Activated CD8-positive, alpha-beta memory T cell treated with anti-CD3 and anti-CD28 coated beads for 4 hours (primary cell): ENCODE measurements around the gene ZWILCH.

Source experiments
- DNase-seq, 2 donors: peaks; one replicate each; pipeline ENCODE4 v3.0.0-alpha.2; 2020; ENCODE audit warnings: low read depth in 2 of 2

ZWILCH gene

DNA sequence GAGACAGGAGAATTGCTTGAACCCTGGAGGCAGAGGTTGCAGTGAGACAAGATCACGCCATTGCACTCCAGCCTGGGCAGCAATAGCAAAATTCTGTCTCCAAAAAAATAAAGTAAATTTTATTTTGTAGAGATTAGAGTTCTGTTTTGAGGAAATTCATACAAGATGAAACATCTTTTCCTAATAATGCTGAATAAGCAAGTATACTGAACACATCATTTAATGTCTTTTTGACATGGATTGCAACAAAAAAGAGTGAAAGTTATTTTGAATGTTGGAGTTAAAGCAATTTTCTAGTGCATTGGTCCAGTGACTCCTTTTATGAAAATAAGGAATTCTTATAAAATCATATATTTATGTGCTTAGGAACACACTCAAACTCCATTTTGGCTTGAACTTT is 40.1 kb downstream of the ZWILCH start:
- no peak for DNase-seq

DNA sequence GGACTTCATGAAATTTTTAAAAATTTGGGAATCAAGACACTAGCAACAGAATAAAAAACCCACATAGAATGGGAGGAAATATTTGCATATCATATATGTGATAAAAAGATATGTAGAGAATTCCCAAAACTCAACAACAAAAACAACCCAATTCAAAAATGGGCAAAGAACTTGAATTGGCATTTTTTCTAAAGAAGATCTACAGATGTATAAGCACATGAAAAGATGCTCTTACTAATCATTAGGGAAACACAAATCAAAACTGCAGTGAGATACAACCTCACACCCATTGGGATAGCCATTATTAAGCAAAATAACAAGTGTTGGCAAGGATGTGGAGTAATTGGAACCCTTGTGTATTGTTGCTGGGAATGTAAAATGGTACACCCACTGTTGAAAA is 50.6 kb downstream of the ZWILCH start:
- DNase-seq: no peak

DNA sequence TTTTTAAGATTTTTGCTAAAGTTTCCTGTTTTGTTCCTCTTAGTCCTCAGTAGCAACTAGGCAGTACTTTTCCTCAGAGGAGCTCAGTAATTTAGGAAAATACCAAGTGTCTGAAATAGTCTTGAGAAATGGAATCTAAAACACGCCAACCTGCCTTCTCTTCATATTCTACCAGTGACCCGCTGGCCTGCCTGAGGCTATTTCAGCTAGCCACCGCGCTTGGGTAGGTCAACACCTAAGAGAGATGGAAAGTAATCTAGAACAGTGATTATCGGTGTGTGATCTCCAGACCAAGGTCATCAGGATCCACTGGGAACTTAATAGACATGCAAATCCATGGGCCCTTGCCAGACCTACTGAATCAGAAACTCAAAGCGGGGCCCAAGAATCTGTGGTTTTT is 53.1 kb downstream of the ZWILCH start:
- no peak for DNase-seq

DNA sequence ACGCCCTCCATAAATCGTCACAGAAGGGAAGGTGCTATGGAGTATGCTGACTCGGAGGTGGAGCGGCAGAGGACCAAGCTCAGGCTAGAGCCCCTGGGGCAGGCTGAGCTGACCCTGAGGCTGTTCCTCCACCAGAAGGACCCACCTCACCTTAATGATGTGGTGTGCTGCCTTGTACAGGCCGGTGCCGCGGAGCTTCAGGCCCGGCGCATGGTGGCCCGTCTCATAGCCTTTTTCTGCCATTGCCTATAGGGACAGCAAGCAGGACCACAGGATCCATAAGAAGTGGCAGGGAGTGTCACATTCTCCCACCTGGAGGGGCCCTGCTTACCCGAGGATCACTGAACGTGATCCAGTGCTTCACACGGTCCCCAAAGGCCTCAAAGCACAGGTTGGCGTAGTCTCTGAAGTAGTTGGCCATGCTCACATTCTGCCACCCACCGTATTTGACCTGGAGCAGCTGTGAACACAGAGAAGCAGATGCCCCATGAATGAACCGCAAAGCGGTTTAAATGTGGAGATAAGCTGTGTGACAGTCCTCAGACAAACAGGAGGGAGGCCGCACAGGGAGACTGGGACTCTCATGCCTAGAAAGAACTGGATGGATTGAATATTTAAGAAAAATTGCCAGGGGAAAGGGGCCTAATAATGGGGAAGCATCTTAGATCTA is 55.9 kb downstream of the ZWILCH start:
- DNase-seq: no peak

DNA sequence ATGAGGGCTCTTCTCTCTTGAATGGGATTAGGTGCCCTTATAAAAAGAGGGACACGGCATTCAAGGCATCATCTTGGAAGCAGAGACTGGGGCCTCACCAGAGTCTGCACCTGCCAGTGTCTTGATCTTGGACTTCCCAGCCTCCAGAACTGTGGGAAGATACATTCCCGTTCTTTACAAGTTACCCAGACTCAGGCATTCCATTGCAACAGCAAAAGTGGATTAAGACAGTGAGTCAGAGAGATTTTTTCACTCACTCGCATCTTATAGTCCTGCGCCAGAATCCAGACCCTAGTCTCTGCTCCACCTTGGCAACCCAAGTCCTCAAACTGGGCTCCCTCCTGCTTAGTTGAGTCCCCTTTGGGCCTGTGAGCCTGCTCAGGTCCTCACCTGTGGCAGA is 58.0 kb downstream of the ZWILCH start:
- DNase-seq: no peak

DNA sequence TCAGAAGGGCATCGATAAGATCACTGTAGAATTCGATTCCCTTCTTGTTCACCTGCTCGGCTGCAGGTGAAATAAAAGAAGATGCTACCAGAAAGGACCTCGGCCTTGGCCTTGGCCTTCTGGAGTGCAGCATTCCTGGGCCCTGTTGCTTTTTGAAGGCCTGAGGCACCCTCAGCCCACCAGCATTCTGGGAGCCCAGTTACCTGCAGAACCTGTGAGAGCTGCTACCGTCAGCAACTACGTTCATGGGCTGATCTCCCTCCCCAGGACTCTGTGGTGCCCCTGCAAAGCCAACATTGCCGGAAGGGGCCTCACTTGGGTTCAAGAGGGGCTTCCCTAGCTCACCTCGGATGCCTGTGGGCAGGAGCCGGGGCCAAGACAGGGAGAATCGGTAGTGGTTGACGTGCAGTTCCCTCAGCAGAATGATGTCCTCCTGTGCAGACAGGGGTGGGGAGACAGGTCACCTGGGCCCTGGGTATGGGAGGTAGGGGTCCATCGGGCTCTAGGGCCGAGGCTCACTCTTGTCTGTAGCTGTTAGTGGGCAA is 58.5 kb downstream of the ZWILCH start:
- no peak for DNase-seq

DNA sequence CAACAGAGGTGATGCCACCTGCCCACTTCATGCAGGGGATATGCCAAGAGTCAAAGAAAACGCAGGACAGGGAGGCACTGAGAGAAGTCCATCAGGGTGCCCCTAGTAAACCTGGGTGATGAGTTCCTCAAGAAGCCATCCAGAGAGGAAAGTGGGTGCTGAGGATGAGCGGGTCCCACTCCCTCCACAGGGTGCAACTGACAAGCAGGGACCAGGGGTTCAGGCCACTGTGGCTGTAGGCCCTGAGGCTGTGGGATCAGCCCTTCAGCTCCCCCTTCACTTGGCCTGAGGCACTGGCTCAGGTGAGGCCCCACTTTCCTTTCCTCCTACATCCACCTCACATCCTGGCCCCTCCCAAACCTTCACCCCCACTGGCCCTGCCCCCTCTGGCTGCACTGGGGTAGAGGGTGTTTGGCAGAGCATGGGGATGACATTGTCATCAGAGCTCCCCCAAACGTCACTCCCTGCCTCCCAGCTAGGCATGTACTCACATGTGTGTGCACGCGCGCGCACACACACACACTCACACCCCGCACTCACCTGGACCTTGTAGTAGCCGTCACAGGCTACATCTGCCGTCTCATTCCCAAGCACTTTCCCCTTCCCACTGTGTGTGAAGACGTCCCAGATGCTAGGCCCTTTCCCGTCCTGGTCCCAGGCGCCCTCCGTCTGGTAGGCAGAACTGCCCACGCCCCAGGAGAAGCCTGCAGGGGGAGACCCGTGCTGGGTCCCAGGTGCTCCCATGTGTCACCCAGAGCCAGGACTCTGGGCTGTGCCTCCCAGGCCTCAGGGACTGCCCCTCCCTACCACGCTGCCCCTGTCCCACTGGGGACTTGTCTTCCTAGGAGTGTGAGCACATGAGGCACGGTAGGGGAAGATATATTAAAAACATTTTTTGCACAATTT is 59.3 kb downstream of the ZWILCH start:
- no peak for DNase-seq

DNA sequence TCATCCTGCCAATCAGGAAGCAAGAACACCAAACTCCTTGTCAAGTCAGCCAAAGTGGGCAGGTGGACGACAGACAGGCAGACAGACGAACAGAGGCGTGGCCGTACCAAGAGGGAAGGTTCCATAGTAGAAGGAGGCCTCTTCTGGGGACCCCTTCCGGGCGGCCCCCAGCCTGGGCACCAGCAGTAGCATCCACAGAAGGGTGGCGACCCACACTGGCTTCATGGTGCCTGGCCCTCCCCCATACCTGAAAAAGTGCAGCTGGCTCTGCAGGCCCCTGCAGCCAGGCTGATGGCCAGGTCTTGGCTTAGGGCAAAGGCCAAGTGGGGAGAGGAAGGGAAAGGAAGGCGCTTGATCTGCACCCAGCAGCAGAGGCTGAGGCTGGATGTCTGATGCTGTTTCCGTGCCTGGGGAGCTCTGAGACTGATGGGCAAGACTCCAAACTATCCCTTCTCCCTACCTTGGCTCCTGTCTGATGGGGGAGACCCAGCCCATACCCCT is 60.1 kb downstream of the ZWILCH start:
- no peak for DNase-seq

DNA sequence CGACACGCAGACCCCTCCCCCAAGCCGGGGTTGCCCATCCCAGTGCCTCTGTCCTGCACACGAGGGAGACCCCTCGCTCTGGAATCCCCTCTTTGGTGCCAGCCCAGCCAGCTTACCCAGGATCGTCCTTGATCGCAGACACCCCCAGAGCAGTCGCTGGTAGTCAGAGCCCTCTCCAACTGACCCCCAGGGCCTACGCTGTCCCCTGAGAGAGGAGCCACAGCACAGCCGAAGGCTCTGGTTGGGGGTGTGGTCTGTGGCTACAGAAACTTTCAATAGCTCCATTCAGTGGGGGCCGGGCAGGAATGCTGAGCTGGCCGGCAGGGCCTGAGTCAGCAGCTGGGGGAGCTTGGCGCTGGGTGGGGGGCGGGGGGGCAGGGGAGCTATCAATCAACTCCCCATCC is 60.6 kb downstream of the ZWILCH start, which contains the start of gene LCTL:
Gene LCTL (minus strand): TSS at position 258 of the 404 bp plus-strand sequence. CDS start 633 bp downstream, outside the sequence.
- no peak for DNase-seq

DNA sequence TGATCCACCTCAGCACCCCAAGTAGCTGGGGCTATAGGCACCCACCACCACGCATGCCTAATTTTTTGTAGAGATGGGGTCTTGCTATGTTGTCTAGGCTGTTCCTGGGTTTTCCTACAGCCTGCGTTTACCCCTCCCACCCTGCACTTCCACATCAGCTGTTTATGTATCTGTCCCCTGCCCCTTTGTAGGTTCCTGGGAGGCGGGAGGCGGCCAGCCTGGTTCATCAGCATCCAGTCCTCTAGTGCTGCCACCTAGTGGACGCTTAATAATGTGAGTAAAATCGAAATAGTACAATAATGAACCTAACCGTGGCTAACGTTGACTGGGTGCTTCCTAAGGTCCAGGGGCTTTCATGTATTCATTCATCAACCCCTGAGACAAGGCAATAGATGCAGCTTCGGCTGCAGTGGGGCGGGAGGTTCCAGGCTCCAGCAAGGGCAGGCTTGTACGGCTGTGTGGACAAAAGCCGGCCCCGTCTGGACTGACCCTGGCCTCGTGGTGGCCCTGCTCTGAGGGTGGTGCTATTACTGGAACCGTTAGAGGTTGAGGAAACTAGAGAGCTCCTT is 61.9 kb downstream of the ZWILCH start:
- peak in 1 of 2 donors; percentile 5 for DNase-seq

DNA sequence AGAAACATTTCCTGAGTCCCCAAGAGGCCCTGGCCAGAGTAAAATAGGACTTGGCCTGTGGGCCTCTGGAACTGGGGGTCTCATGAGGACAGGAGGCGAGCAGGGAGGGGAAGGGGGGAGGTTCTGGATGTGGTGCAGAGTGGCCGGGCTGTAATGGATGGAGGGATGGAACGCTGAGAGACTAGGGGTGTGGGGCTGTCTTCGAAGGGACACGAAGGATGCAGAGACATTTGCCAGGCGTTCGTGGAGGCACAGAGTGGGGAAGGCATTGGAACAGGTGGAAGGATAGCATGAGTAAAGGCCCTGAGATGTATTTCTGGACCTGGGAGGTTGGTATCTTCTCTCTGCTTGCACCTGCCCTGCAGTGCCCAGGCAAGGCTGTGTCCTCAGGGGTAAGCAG is 62.8 kb downstream of the ZWILCH start:
- no peak for DNase-seq

DNA sequence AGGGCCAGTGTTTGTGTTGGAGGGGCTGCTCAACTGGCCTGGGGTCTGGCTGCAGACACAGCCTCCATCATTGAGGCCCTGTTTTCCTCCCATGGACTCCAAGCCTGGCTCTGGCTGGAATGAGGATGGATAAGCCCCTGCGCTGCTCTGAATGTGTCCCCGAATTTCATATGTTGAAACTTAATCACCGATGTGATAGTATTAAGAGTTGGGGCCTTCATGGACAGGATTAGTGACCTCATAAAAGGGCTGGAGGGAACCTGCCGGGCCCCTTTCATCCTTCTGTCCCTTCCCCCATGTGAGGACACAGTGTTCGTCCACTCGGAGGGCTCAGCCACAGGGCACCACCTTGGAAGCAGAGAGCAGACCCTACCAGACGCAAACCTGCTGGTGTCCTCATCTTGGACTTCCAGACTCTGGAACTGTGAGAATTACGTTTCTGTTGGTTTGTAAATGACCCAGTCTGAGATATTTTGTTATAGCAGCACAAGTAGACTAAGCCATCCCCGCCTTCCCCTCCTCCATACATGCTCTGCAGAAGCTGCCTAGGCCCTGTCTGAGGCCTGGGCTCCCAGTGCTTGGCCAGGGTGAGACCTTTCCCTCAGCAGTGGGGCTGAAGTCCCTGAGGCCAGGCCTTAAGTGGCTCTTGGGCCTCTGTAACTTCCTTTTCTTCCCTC is 64.5 kb downstream of the ZWILCH start:
- no peak for DNase-seq

DNA sequence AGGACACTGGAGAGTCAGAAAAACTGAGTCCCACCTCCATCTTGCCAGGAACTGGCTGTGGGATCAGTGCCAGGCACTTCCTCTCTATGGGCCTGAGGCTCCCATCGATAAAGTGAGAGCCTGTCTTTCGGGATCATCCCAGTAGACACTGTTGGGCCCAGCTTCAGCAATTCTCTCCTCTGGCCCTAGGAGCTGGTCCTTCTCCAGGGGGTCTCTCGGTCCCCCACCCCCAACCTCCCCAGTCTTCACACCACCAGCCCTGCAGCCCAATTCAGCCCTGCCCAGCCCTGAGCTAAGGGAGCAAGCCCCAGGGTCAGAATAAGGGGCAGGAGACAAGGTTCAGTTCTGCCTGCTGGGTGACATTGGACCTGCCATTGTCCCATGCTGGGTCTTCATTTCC is 65.2 kb downstream of the ZWILCH start:
- DNase-seq: no peak

DNA sequence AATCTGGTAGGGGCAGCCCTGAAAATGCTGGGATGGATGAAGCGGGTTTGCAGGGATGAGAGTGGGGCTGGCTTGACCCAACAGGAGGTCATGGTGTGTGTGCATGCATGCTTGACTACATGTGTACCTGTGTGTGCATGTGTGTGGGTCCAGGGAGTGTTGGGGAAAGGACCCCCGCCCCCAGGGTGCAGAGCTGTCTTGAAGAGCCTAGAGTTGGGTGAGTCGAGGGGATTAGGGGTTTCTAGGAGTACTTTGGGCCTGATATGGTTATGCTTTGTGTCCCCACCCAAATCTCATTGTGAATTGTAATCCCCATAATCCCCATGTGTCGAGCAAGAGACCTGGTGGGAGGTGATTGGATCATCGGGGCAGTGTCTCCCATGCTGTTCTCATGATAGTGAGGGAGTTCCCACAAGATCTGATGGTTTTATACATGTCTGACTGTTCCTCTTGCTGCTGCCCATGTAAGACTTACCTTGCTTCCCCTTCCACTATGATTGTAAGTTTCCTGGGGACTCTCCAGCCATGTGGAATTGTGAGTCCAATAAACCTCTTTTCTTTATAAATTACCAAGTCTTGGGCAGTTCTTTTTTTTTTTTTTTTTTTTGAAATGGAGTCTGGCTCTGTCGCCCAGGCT is 65.8 kb downstream of the ZWILCH start:
- no peak for DNase-seq

DNA sequence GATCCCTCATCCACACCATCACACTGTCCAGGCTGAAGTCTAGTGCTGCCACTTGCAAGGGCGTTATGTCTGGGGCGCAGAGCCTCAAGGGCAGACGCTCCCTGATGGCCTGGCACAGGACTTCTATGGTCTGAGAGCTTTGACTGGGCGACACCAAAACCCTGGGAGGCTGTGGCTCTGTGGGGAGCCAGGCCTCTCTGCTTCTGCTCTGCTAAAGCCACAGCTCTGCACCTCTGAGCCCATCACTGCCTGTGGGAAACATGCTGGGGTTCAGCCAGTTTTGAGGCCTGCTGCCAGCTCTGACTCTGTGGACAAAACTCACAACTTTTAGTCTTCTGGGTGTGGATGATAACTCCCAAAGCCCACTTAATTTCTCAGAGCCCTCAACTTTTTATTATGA is 67.0 kb downstream of the ZWILCH start:
- DNase-seq: no peak

DNA sequence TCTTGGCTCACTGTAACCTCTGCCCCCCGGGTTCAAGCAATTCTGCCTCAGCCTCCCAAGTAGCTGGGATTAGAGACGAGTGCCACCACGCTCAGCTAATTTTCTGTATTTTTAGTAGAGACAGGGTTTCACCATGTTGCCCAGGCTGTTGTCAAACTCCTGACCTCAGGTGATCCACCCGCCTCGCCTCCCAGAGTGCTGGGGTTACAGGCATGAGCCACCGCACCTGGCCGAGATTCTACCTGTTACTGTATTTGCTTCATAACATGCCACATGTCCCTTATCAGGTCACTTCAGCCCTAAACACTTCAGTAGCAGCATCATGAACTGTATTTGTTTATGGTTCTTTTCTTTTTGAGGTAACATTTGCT is 68.2 kb downstream of the ZWILCH start:
- no peak for DNase-seq

DNA sequence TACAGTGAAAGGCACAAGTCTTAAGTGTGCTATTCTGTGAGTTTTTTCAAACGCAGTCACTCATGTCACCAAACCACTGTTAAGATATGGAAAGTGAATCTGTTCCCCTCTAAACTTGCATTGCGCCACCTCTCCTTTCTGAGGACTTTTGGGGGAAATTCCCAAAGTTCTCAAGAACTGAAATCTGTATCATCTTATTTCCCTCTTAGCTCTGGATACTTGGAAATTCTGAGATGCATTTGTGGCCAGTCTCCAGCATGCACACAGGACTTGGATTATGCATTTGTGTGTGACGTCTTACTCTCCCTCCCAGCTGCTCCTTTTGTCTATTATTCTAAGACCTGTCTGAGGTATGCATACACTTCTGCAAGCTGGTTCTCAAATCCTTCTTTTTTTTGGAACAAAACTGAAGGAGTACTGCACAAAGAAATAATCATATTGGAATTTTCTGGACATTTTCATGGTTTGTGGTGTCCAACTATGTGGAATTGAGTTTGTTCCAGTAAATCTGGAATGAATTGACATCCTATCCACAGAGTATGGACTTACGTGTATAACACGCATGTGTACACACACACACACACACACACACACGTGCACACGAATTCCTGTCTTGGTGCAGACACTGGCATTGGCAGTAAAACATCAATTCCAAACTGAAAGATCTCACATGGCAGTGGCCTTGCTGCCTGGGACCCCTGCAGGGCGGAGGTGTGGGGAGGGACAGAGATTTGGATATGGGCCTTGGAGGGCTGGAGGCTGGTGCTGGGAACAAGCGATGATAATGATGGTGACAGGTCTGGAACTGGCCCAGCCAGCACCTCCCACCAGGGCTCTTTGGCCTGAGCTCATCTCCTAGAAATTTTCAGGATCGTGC is 68.8 kb downstream of the ZWILCH start:
- no peak for DNase-seq

DNA sequence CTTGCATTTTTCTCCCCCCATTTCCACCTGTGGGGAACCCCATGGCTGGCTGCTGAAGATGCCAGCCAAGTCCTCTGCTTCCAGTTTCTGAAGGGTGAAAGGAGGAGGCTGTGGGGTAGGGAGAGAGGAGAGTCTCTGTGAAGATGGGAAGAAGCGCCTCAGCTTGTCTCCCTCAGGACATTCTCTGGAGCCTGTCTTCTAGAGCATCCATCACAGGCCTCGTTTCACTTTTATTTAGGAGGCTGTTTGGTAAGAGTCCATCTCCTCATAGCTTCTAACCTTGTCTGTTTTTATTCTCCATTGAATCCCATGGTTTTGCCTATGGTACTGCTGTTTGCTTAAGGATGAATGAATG is 69.4 kb downstream of the ZWILCH start:
- no peak for DNase-seq

DNA sequence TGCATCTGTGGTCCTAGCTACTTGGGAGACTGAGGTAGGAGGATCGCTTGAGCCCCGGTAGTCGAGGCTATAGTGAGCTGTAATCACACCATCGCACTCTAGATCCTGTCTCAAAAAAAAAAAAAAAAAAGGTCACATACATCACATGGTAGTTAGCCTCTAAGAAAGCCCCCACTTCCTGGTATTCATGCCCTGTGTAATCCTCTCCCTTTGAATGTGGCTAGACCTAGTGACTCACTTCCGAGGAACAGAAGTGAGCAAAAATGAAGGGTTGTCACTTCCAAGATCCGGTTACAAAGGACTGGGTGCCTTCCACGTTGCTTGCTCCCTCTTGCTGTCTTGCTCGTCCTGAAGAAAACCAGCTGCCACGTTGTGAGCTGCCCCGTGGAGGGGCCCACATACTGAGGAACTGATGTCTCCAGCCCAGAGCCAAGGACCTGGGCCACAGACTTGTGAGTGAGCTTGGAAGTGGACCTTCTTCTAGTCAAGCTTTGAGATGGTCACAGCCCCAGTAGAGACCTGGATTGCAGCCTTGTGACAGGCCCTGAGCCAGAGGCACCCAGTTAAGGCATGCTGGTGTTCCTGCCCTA is 73.3 kb downstream of the ZWILCH start:
- no peak for DNase-seq

DNA sequence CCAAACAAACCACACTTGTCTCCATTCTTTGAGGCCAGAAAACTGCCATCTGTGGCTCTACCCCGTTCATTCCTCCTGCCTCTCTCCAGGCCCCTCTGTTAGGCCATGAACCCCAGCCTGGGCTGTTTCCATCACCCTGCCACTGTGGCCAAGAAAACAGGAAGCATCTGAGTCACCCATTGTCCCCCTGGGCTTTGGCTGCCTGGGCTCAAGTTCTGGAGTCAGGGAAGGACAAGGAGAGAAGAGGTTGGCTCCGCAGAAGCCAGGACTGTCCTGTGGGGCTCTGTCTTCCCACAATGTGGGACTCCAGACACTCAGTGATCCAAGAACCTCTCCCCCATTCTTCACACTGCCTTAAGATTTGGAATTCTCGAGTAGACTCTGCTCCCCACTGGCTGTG is 75.5 kb downstream of the ZWILCH start:
- DNase-seq: no peak
